Left lung (tissue), 10 donors: ENCODE results near the gene GSPT1. TPM values are rescaled to one million over a fixed set of nuclear protein-coding genes. Genes with fewer than 3 reads are reported as not detected.

Experiments used
- ATAC-seq: fragments of 200-7000 bp; cut with Tn5 transposase; one replicate; pipeline ENCODE4 v1.9.1; 2020; ENCODE audit warnings: moderate library complexity
- DNase-seq, 4 donors: peaks; one replicate each; pipeline ENCODE4 v3.0.0-alpha.2; 2013 to 2020
- H3K27ac ChIP-seq, 2 donors: fragments of 200-600 bp; sonication (generic) in 1 of 2; one replicate each; pipeline versions ENCODE4 v1.5.0 to v1.8.0; 2020 to 2021
- H3K27me3 ChIP-seq, 2 donors: fragments of 200-600 bp; sonication (generic) in 1 of 2; one replicate each; pipeline versions ENCODE4 v1.5.0 to v1.8.0; 2020 to 2021
- H3K36me3 ChIP-seq, 2 donors: fragments of 200-600 bp; sonication (generic) in 1 of 2; one replicate each; pipeline versions ENCODE4 v1.5.0 to v1.8.0; 2020 to 2021
- H3K4me1 ChIP-seq, 2 donors: fragments of 200-600 bp; one replicate each; pipeline ENCODE4 v1.8.0; 2021
- H3K4me3 ChIP-seq, 2 donors: fragments of 200-600 bp; sonication (generic) in 1 of 2; one replicate each; pipeline versions ENCODE4 v1.5.0 to v1.8.0; 2020 to 2021; ENCODE audit warnings: mild to moderate bottlenecking in 1 of 2
- H3K9me3 ChIP-seq, 2 donors: fragments of 200-600 bp; sonication (generic) in 1 of 2; one replicate each; pipeline versions ENCODE4 v1.5.0 to v1.8.0; 2020 to 2021
- intact Hi-C, 2 donors: fragments of 100-400 bp; cut with DNase I; formaldehyde crosslinking; loops; one replicate each; pipeline versions ENCODE4 v1.11.2 to v1.14.2; 2022
- polyA plus RNA-seq, 6 donors: library from polyadenylated mRNA; unstranded; fragments of 120-200 nt; gene quantifications; one replicate each; pipeline ENCODE4 v1.2.1, GENCODE V29; 2013; ENCODE audit not compliant: insufficient read length in 6 of 6
- total RNA-seq, 2 donors: library from RNA; stranded (reverse); fragmentation: NEBNext Ultra II Directional; extraction: Animal tissue kit (Norgen Biotek cat#: 25700); gene quantifications; one replicate each; pipeline ENCODE4 v1.2.1, GENCODE V29; 2021
- TF ChIP-seq, protein P1 (sequence below), 2 donors: fragments of 200-600 bp; sonication (generic) in 1 of 2; IDR thresholded peaks; one replicate each; pipeline versions ENCODE4 v1.5.0 to v1.8.0; 2021; ENCODE audit warnings: antibody characterized with exemption in 2 of 2
- donor health status: DM: no; HTN: yes; CAD: no.
- donor health status: DM: no; HTN: no; CAD: no.

Gene GSPT1
- total and polyA plus RNA-seq, 8 donors = 93.5 to 140 (median 107) TPM

DNA sequence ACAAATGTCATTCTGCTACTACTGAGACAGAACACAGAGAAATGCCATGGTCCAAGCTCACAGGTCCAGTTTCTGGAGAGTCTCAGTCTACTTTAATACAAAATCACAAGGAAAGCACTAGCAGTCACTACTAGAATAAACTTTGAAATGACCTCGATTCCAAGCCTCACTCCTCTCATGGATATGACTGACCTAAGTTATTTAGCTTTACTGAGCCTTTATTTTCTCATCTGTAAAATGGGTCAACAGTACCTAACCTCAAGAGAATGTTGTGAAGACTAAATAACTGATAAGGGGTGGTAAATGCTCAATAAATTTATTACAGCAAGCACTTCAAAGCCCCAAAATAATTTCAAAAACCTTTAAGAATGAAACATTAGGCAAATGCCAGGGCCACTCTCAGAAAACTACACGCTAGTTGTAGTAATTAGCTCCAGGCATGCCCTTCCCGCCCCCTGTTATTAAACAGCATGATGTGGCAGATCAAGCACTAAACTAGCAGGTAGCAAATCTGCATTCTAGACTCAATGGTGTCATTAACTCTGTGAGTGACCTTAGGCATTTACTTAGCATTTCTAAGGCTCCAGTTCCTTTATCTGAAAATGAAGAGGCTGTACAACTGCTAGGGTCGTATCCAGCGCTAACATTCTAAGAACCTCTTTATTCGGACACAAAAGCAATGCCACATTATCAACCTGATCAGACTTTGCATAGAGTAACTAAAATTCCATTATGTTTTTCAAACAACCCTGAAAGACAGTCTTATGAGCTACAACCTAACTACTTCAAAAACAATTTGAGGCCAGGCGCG, 8.4 kb downstream of the GSPT1 start:
- no peak for DNase-seq
- no peaks in the 10 kb centered on the region for H3K27me3 ChIP-seq
- peaks cover 4 to 43% of the 10 kb centered on the region in 2 donors for H3K4me1 ChIP-seq
- H3K27ac ChIP-seq = no peak overlapping the region
- no peak overlapping the region for H3K4me3 ChIP-seq
- intact Hi-C loops = no loop called here
- H3K36me3 ChIP-seq = peaks cover 0 to 25% of the 10 kb centered on the region in 2 donors
- TF ChIP-seq, protein P1, sequence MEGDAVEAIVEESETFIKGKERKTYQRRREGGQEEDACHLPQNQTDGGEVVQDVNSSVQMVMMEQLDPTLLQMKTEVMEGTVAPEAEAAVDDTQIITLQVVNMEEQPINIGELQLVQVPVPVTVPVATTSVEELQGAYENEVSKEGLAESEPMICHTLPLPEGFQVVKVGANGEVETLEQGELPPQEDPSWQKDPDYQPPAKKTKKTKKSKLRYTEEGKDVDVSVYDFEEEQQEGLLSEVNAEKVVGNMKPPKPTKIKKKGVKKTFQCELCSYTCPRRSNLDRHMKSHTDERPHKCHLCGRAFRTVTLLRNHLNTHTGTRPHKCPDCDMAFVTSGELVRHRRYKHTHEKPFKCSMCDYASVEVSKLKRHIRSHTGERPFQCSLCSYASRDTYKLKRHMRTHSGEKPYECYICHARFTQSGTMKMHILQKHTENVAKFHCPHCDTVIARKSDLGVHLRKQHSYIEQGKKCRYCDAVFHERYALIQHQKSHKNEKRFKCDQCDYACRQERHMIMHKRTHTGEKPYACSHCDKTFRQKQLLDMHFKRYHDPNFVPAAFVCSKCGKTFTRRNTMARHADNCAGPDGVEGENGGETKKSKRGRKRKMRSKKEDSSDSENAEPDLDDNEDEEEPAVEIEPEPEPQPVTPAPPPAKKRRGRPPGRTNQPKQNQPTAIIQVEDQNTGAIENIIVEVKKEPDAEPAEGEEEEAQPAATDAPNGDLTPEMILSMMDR (IDR thresholded peaks at IDR 0.05) = no peak
- ATAC-seq = no peak
- H3K9me3 ChIP-seq = no peaks in the 10 kb centered on the region

DNA sequence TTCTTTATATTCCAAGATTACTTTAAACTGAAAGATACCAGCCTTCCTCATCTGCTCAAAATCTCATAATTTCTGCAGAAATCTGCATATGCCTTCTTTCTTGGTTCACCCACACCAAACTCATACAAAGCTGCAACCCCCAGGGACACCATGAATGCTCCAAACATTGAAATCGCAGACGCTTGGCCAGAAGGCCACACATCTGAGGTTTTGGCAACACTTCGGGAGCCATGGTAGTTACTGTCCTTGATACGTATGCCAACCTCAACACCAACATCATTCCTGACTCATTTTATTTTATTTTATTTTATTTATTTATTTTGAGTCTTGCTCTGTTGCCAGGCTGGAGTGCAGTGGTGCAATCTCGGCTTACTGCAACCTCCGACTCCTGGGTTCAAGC, 11.8 kb downstream of the GSPT1 start:
- Histone ChIP-seq H3K27ac (no peak overlapping the region), H3K4me1 (peaks cover 0 to 48% of the 10 kb centered on the region in 2 donors), H3K9me3 (no peaks in the 10 kb centered on the region), H3K36me3 (peaks cover 0 to 25% of the 10 kb centered on the region in 2 donors), H3K4me3 (no peak overlapping the region), H3K27me3 (no peaks in the 10 kb centered on the region)
- TF ChIP-seq, protein P1 (IDR thresholded peaks at IDR 0.05) = no peak
- ATAC-seq = no peak
- DNase-seq = no peak
- intact Hi-C loops = no loop called here

DNA sequence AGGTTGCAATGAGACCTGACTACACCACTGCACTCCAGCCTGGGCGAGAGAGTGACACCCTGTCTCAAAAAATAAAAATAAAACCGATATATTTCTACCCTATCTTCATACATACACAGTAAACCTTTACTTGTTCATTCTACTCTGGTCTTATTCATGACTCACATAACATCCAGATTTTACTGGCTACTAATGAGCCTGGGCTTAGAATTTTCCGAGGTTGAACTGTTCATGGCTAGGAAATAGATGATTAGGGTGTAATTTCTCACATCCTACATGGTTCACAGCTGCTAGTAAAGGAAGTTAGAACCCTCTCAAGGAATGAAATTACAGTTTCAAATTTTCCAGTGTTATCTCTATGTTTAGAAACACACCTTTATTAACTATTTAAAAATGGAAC, 14.7 kb downstream of the GSPT1 start:
- intact Hi-C loops = no loop called here
- no peaks in the 10 kb centered on the region for H3K27me3 ChIP-seq
- H3K27ac ChIP-seq = no peak overlapping the region
- H3K4me3 ChIP-seq = no peak overlapping the region
- no peak for DNase-seq
- no peaks in the 10 kb centered on the region for H3K9me3 ChIP-seq
- H3K4me1 ChIP-seq = peaks cover 0 to 48% of the 10 kb centered on the region in 2 donors
- TF ChIP-seq, protein P1 (IDR thresholded peaks at IDR 0.05) = no peak
- peak; percentile 34 for ATAC-seq
- peaks cover 0 to 21% of the 10 kb centered on the region in 2 donors for H3K36me3 ChIP-seq

DNA sequence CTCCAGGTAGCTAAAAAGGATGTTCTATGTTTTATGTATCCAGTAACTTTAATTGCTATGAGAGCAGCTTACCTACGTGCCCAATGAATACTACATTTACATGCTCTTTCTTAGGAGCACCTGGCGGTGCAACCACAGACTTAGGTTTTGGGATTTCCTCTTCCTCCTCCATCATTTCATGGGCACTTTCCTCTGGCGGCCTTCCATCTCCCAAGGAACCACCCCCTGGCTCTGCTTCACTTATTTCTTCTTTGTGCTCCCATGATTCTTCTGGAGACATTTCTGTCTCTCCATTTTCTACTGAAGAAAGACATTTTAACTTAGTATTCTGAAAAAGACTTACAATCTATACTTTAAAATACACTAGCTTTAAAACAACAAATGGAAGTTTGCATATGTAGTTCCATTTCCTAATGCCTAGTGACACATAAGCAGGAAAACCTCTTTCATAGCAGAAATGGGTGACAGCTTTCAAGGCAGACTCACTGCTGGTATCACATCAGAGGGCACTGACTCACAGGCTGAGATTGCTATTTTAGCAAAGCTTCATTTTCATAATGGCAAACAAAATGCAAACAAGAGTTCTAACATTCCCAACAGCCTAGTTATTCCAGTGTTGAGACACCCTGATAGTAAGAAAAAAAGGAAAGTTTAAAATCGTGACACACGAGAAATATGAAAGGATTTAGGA, 19.1 kb downstream of the GSPT1 start:
- intact Hi-C loops = no loop called here
- peaks cover 0 to 47% of the 10 kb centered on the region in 2 donors for H3K4me1 ChIP-seq
- H3K9me3 ChIP-seq = no peaks in the 10 kb centered on the region
- ATAC-seq = peak; percentile 45
- peaks cover 0 to 43% of the 10 kb centered on the region in 2 donors for H3K36me3 ChIP-seq
- TF ChIP-seq, protein P1 (IDR thresholded peaks at IDR 0.05) = no peak
- no peak for DNase-seq
- H3K4me3 ChIP-seq = no peak overlapping the region
- H3K27me3 ChIP-seq = no peaks in the 10 kb centered on the region
- H3K27ac ChIP-seq = peak overlapping the region in 1 of 2 donors; percentile 2

DNA sequence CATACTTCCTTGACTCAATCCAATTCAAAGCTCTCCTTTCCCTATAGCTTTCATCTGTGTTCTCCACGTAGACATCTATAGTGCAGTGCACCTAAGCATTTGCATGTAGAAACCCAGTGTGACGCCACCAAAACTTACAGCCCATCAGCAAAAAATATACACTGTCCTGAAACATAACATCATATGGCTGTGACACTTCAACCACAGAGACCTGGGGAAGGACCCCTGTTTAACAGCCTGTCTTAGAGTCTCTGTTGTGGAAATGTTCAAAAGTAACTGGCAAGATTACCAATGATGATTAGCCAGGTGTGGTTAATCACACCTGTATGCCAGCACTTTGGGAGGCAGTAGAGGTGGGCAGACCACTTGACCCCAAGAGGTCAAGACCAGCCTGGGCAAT, 22.2 kb downstream of the GSPT1 start:
- TF ChIP-seq, protein P1 (IDR thresholded peaks at IDR 0.05) = no peak
- no peak overlapping the region for H3K4me3 ChIP-seq
- no peak overlapping the region for H3K27ac ChIP-seq
- intact Hi-C loops = no loop called here
- peaks cover 0 to 25% of the 10 kb centered on the region in 2 donors for H3K4me1 ChIP-seq
- peaks cover 0 to 74% of the 10 kb centered on the region in 2 donors for H3K36me3 ChIP-seq
- H3K9me3 ChIP-seq = no peaks in the 10 kb centered on the region
- H3K27me3 ChIP-seq = no peaks in the 10 kb centered on the region
- DNase-seq (no peak), ATAC-seq (no peak)
